Measurements from ENCODE around the gene C20orf141.

The C20orf141 gene

DNA sequence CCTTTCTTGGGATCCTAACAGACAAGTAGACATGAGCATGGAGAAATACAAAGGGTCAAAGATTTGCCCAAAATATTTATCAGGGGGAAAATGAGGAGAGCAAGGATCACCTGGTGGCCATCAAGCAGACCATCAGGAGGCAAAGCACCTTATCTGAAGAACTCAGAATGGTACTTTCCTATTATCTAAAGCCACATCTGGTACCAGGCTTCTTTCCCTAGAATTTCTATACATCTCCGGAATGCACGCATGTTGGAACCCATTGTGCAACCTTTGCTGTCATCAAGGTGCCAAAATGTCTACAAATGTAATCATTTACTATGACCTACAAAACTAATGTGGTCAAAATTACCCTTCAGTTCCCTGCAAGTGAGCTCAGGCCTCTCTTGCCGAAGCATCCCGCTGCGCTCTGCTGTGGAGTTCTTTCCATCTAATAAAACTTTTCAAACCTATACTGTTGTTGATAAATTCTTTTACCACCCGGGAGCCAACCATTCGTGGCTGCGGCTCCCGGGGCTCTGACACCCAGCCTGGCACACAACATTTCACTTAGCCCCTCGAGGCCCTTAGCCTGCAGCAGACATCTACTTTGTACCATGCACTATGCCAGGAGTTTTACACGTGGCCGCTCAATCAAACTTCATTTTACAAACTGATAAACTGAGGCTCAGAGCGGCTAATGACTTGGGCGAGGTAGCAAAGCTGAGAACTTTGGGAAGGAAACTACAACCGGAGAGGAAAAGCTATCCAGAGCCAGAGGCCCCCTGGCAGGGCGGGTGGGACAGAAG lies 10.6 kb upstream of the C20orf141 start:
- Histone ChIP-seq H4K20me1 (ENCODE audit: insufficient read depth, low read length, poor library complexity, severe bottlenecking) (no peaks in the 10 kb centered on the region), H3K4me3 (ENCODE audit: low read length, poor library complexity, severe bottlenecking) (no peak overlapping the region), H3K4me2 (ENCODE audit: low read depth, low read length, poor library complexity, severe bottlenecking) (no peak overlapping the region), H3K36me3 (ENCODE audit: insufficient read depth, low read length) (no peaks in the 10 kb centered on the region), H2AFZ (ENCODE audit: low read length) (no peak overlapping the region), H3K4me1 (ENCODE audit: insufficient read depth, low read length, poor library complexity, severe bottlenecking) (peaks cover 15% of the 10 kb centered on the region), H3K79me2 (ENCODE audit: insufficient read depth, low read length) (peaks cover 10% of the 10 kb centered on the region), H3F3A (ENCODE audit: low read depth) (peaks cover 9% of the 10 kb centered on the region; the same call in 1 of the 2 replicates), H3K9me3 (ENCODE audit: insufficient read depth, low read depth, low read length) (no peaks in the 10 kb centered on the region), H3K9ac (ENCODE audit: low read depth, low read length, poor library complexity, severe bottlenecking) (no peak overlapping the region), H3K9me2 (replicated peaks; ENCODE audit: low read depth, low read length) (no peaks in the 10 kb centered on the region), H3K27me3 (ENCODE audit: insufficient read depth, low read length, poor library complexity, severe bottlenecking) (peaks cover 8% of the 10 kb centered on the region)
- TF ChIP-seq EZH2phosphoT487 (IDR thresholded peaks at IDR 0.05; ENCODE audit: borderline replicate concordance): no peak
- TF ChIP-seq, protein P1, sequence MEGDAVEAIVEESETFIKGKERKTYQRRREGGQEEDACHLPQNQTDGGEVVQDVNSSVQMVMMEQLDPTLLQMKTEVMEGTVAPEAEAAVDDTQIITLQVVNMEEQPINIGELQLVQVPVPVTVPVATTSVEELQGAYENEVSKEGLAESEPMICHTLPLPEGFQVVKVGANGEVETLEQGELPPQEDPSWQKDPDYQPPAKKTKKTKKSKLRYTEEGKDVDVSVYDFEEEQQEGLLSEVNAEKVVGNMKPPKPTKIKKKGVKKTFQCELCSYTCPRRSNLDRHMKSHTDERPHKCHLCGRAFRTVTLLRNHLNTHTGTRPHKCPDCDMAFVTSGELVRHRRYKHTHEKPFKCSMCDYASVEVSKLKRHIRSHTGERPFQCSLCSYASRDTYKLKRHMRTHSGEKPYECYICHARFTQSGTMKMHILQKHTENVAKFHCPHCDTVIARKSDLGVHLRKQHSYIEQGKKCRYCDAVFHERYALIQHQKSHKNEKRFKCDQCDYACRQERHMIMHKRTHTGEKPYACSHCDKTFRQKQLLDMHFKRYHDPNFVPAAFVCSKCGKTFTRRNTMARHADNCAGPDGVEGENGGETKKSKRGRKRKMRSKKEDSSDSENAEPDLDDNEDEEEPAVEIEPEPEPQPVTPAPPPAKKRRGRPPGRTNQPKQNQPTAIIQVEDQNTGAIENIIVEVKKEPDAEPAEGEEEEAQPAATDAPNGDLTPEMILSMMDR (conservative IDR thresholded peaks at IDR 0.05; ENCODE audit: low read length): no peak

DNA sequence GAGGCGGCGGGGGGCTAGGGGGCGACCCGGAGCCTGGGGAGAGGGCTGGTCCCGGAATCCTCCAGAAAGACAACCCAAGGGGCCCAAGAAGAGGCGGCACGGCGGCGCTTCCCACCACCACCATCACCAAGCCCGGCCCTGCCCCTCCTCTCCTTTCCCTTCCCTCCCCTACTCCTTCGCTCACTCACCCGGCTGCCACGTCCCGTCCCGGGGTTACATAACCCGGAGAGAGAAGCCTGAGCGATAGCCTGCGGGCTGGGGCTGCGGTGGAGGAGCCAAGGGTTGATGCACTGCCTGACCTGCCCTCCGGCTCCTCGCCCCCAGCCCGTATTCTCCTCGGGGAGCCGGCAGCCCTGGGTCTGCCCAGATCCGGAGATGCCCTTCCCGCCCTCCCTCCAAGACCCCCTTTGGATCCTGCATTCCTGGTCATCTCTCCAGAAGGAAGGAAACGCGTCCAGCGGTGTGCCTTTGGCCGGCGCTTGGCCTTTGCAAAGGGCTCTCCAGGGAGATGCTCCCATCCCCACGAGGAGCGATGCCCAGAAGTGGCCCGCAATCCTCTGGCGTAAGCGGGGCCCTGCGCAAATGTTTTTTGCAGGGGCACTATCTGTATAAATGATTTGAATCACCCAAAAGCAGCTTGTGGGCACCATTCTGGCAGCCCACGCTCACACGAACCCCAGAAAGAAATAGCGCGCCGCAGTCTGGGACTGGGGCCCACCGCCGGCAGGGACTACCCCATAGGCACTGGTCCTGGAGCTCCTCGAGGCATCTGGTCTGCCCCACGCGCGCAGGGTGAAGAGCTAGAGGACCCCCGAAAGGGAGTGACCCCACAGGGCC lies 9.7 kb upstream of the C20orf141 start:
- no peak overlapping the region for H3K4me2 ChIP-seq (ENCODE audit: low read depth, low read length, poor library complexity, severe bottlenecking)
- no peak for TF ChIP-seq EZH2phosphoT487 (IDR thresholded peaks at IDR 0.05; ENCODE audit: borderline replicate concordance)
- TF ChIP-seq, protein P1 (conservative IDR thresholded peaks at IDR 0.05; ENCODE audit: low read length): no peak
- no peaks in the 10 kb centered on the region for H3K36me3 ChIP-seq (ENCODE audit: insufficient read depth, low read length)
- H3K27me3 ChIP-seq (ENCODE audit: insufficient read depth, low read length, poor library complexity, severe bottlenecking): peaks cover 1% of the 10 kb centered on the region
- H3K79me2 ChIP-seq (ENCODE audit: insufficient read depth, low read length): peaks cover 2% of the 10 kb centered on the region; the same call in 1 of the 2 replicates
- no peak overlapping the region for H3K9ac ChIP-seq (ENCODE audit: low read depth, low read length, poor library complexity, severe bottlenecking)
- no peak overlapping the region for H3K4me3 ChIP-seq (ENCODE audit: low read length, poor library complexity, severe bottlenecking)
- H4K20me1 ChIP-seq (ENCODE audit: insufficient read depth, low read length, poor library complexity, severe bottlenecking): no peaks in the 10 kb centered on the region
- H3K9me2 ChIP-seq (replicated peaks; ENCODE audit: low read depth, low read length): no peaks in the 10 kb centered on the region
- H3K4me1 ChIP-seq (ENCODE audit: insufficient read depth, low read length, poor library complexity, severe bottlenecking): peaks cover 15% of the 10 kb centered on the region
- H3K9me3 ChIP-seq (ENCODE audit: insufficient read depth, low read depth, low read length): no peaks in the 10 kb centered on the region
- H3F3A ChIP-seq (ENCODE audit: low read depth): peaks cover 9% of the 10 kb centered on the region; the same call in 1 of the 2 replicates
- H2AFZ ChIP-seq (ENCODE audit: low read length): no peak overlapping the region

DNA sequence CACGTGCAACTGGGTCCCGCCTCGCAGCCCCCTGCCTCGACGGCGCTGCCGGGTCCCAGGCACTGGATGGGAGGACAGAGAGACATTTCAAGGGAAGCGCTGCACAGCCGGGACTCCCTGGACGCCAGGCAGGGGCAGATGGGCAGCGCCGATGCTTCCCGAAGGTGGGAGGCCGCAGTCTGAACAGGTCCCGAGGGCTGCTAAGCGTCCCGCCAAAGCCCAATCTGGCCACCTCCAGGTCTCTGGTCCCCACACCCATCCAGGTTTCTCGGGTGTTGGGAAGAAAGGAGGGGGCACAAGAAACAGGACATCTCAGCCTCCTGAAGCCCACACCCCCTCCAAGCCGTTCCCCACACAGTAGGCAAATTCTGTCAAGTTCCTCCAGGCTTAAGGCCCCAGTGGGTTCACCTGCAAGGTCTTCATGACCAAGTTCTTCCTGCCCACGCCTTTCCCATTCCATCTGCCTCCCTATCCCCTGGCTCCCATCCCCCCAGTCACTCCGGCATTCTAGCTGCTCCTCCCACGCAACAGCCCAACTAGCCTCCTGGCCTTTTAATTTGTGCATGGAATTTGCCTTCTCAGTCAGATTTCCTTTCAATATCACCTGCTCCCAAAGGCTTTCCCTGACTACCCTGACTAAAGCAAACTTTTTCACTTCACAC lies 9.0 kb upstream of the C20orf141 start:
- H3K36me3 ChIP-seq (ENCODE audit: insufficient read depth, low read length): no peaks in the 10 kb centered on the region
- no peak overlapping the region for H3K4me3 ChIP-seq (ENCODE audit: low read length, poor library complexity, severe bottlenecking)
- H3K4me2 ChIP-seq (ENCODE audit: low read depth, low read length, poor library complexity, severe bottlenecking): no peak overlapping the region
- H3K9me3 ChIP-seq (ENCODE audit: insufficient read depth, low read depth, low read length): no peaks in the 10 kb centered on the region
- peaks cover 8% of the 10 kb centered on the region; the same call in 1 of the 2 replicates for H3F3A ChIP-seq (ENCODE audit: low read depth)
- TF ChIP-seq EZH2phosphoT487 (IDR thresholded peaks at IDR 0.05; ENCODE audit: borderline replicate concordance): no peak
- TF ChIP-seq, protein P1 (conservative IDR thresholded peaks at IDR 0.05; ENCODE audit: low read length): no peak
- H3K9me2 ChIP-seq (replicated peaks; ENCODE audit: low read depth, low read length): no peaks in the 10 kb centered on the region
- no peak overlapping the region for H3K9ac ChIP-seq (ENCODE audit: low read depth, low read length, poor library complexity, severe bottlenecking)
- no peaks in the 10 kb centered on the region for H3K27me3 ChIP-seq (ENCODE audit: insufficient read depth, low read length, poor library complexity, severe bottlenecking)
- H3K79me2 ChIP-seq (ENCODE audit: insufficient read depth, low read length): no peaks in the 10 kb centered on the region
- no peaks in the 10 kb centered on the region for H4K20me1 ChIP-seq (ENCODE audit: insufficient read depth, low read length, poor library complexity, severe bottlenecking)
- H2AFZ ChIP-seq (ENCODE audit: low read length): no peak overlapping the region
- peaks cover 15% of the 10 kb centered on the region for H3K4me1 ChIP-seq (ENCODE audit: insufficient read depth, low read length, poor library complexity, severe bottlenecking)
